ENCODE data around the gene DCAF7. TPM values are rescaled to one million over a fixed set of nuclear protein-coding genes. Genes with fewer than 3 reads are reported as not detected.

DCAF7 gene
- total and polyA plus RNA-seq, 4 experiments from 2014 or later = 75.6 to 93.0 (median 86.5) TPM

GRCh38 chr17:63635787-63636186 lies 85.5 kb downstream of the DCAF7 start:
- H3K9me3 ChIP-seq (ENCODE audit: control insufficient read depth in 1 of 2, low read length in 2 of 2) = no peaks in the 10 kb centered on the region
- H3K27ac ChIP-seq (ENCODE audit: low read depth, low read length) = no peak overlapping the region
- Mint-ChIP-seq H3K9me3 (no peaks in the 10 kb centered on the region), H3K27ac (peak overlapping the region in 1 of 7 donors; percentile 69), H3K4me3 (no peak overlapping the region), H3K27me3 (no peaks in the 10 kb centered on the region), H3K36me3 (peaks cover 41 to 62% of the 10 kb centered on the region in 2 donors), H3K4me1 (peaks cover 31 to 53% (median 44%) of the 10 kb centered on the region in 4 donors)
- ChIA-PET POLR2A (ENCODE audit: partially characterized antibody) (interaction anchor here (0.6 to 1.9 kb wide), 3 partner anchors 9 to 59 kb away, joined by 3 to 12 read pairs (median 5); partner anchors contain the start of gene MAP3K3), CTCF (ENCODE audit: partially characterized antibody) (interaction anchor here (1.0 to 1.4 kb wide), 3 partner anchors 43 to 210 kb away, joined by 3 to 4 read pairs (median 3); no protein-coding TSS in a partner anchor)
- peaks cover 22% of the 10 kb centered on the region for H3K4me1 ChIP-seq (ENCODE audit: insufficient read depth, low read length)
- no peak overlapping the region for H3K4me3 ChIP-seq (ENCODE audit: low read length in 2 of 2)
- intact Hi-C loops (cut with micrococcal nuclease) = no loop called here
- H3K36me3 ChIP-seq (ENCODE audit: insufficient read depth, low read length) = peaks cover 33% of the 10 kb centered on the region
- DNase-seq = no peak
- H3K27me3 ChIP-seq (ENCODE audit: insufficient read depth, low read length) = no peaks in the 10 kb centered on the region

- H3K4me1 Mint-ChIP-seq = peaks cover 18 to 30% (median 26%) of the 10 kb centered on the region in 4 donors
- no peak overlapping the region for H3K4me3 ChIP-seq (ENCODE audit: low read length in 2 of 2)
- ChIA-PET POLR2A (ENCODE audit: partially characterized antibody) (interaction anchor here (2.1 kb wide), 1 partner anchor 17 kb away, joined by 8 read pairs; the partner anchor contains the start of gene MAP3K3), CTCF (ENCODE audit: partially characterized antibody) (interaction anchor here (1.0 to 2.0 kb wide), 3 partner anchors 37 to 213 kb away, joined by 3 to 6 read pairs (median 4); no protein-coding TSS in a partner anchor)
- H3K27ac ChIP-seq (ENCODE audit: low read depth, low read length) = no peak overlapping the region
- H3K4me3 Mint-ChIP-seq = no peak overlapping the region
- DNase-seq = no peak
- no peaks in the 10 kb centered on the region for H3K27me3 ChIP-seq (ENCODE audit: insufficient read depth, low read length)
- H3K9me3 ChIP-seq (ENCODE audit: control insufficient read depth in 1 of 2, low read length in 2 of 2) = no peaks in the 10 kb centered on the region
- H3K36me3 Mint-ChIP-seq = peaks cover 34 to 55% of the 10 kb centered on the region in 2 donors
- H3K36me3 ChIP-seq (ENCODE audit: insufficient read depth, low read length) = peaks cover 30% of the 10 kb centered on the region
- H3K9me3 Mint-ChIP-seq = no peaks in the 10 kb centered on the region
- H3K27ac Mint-ChIP-seq = peak overlapping the region in 6 of 7 donors; percentile 1 to 94 (median 78)
- intact Hi-C loops (cut with micrococcal nuclease) = no loop called here
- H3K27me3 Mint-ChIP-seq = no peaks in the 10 kb centered on the region
- peaks cover 15% of the 10 kb centered on the region for H3K4me1 ChIP-seq (ENCODE audit: insufficient read depth, low read length)
These were observed 88.8 kb downstream of the DCAF7 start for GRCh38 chr17:63639125-63639524.

GRCh38 chr17:63640038-63640437 lies 89.8 kb downstream of the DCAF7 start:
- ChIA-PET POLR2A (ENCODE audit: partially characterized antibody) (interaction anchor here (2.1 kb wide), 1 partner anchor 18 kb away, joined by 8 read pairs; the partner anchor contains the start of gene MAP3K3), CTCF (ENCODE audit: partially characterized antibody) (interaction anchor here (2.0 kb wide), 1 partner anchor 70 kb away, joined by 6 read pairs; no protein-coding TSS in a partner anchor)
- H3K4me1 ChIP-seq (ENCODE audit: insufficient read depth, low read length) = peaks cover 12% of the 10 kb centered on the region

GRCh38 chr17:63641692-63642448 lies 91.6 kb downstream of the DCAF7 start:
- peaks cover 23 to 54% of the 10 kb centered on the region in 2 donors for H3K36me3 Mint-ChIP-seq
- H3K27ac Mint-ChIP-seq = peak overlapping the region in 1 of 7 donors; percentile 83
- Histone ChIP-seq H3K9me3 (ENCODE audit: control insufficient read depth in 1 of 2, low read length in 2 of 2) (no peaks in the 10 kb centered on the region), H3K4me3 (ENCODE audit: low read length in 2 of 2) (no peak overlapping the region), H3K36me3 (ENCODE audit: insufficient read depth, low read length) (peaks cover 22% of the 10 kb centered on the region), H3K27me3 (ENCODE audit: insufficient read depth, low read length) (no peaks in the 10 kb centered on the region), H3K4me1 (ENCODE audit: insufficient read depth, low read length) (peaks cover 12% of the 10 kb centered on the region), H3K27ac (ENCODE audit: low read depth, low read length) (no peak overlapping the region)
- no peak for DNase-seq
- no peak overlapping the region for H3K4me3 Mint-ChIP-seq
- peaks cover 11 to 16% (median 15%) of the 10 kb centered on the region in 4 donors for H3K4me1 Mint-ChIP-seq
- H3K27me3 Mint-ChIP-seq = no peaks in the 10 kb centered on the region
- intact Hi-C loops (cut with micrococcal nuclease) = no loop called here
- CTCF ChIA-PET (ENCODE audit: partially characterized antibody) = interaction anchor here (1.1 to 1.5 kb wide), 3 partner anchors 33 to 216 kb away, joined by 3 to 4 read pairs (median 3); no protein-coding TSS in a partner anchor
- POLR2A ChIA-PET (ENCODE audit: partially characterized antibody) = no interaction called here
- no peaks in the 10 kb centered on the region for H3K9me3 Mint-ChIP-seq

More at GRCh38 chr17:63640038-63640437, 89.8 kb downstream of the DCAF7 start:
- peaks cover 23% of the 10 kb centered on the region for H3K36me3 ChIP-seq (ENCODE audit: insufficient read depth, low read length)
- no peaks in the 10 kb centered on the region for H3K9me3 ChIP-seq (ENCODE audit: control insufficient read depth in 1 of 2, low read length in 2 of 2)
- H3K27ac Mint-ChIP-seq = peak overlapping the region in 1 of 7 donors; percentile 4
- no peaks in the 10 kb centered on the region for H3K27me3 ChIP-seq (ENCODE audit: insufficient read depth, low read length)
- no peaks in the 10 kb centered on the region for H3K9me3 Mint-ChIP-seq
- DNase-seq = no peak
- intact Hi-C loops (cut with micrococcal nuclease) = no loop called here
- H3K27ac ChIP-seq (ENCODE audit: low read depth, low read length) = no peak overlapping the region
- H3K4me1 Mint-ChIP-seq = peaks cover 14 to 24% (median 21%) of the 10 kb centered on the region in 4 donors
- H3K4me3 Mint-ChIP-seq = no peak overlapping the region
- peaks cover 32 to 54% of the 10 kb centered on the region in 2 donors for H3K36me3 Mint-ChIP-seq
- no peaks in the 10 kb centered on the region for H3K27me3 Mint-ChIP-seq
- no peak overlapping the region for H3K4me3 ChIP-seq (ENCODE audit: low read length in 2 of 2)

Other genes with a start within 250 kb of the DCAF7 start
- gene CYB561, start 104.2 kb upstream of the DCAF7 start, total RNA-seq = 10 to 100 TPM; 81.0 to 83.7 TPM
- 10 to 100 TPM; 34.1 to 42.1 TPM for gene CYB561, start 104.2 kb upstream of the DCAF7 start, polyA plus RNA-seq
- gene ACE, start 73.4 kb upstream of the DCAF7 start, total RNA-seq = 10 to 100 TPM; 56.7 TPM
- gene ACE, start 73.4 kb upstream of the DCAF7 start, polyA plus RNA-seq = 1 to 10 TPM; 1.8 to 7.5 TPM
- not detected for gene KCNH6, start 27.1 kb upstream of the DCAF7 start, total RNA-seq
- not detected for gene KCNH6, start 27.1 kb upstream of the DCAF7 start, polyA plus RNA-seq
- gene TACO1, start 50.4 kb downstream of the DCAF7 start, total RNA-seq = 10 to 100 TPM; 17.7 to 20.3 TPM
- gene TACO1, start 50.4 kb downstream of the DCAF7 start, polyA plus RNA-seq = 10 to 100 TPM; 21.8 to 22.8 TPM
- gene MAP3K3, start 71.9 kb downstream of the DCAF7 start, total RNA-seq = 10 to 100 TPM; 98.5 to 98.8 TPM
- gene MAP3K3, start 71.9 kb downstream of the DCAF7 start, polyA plus RNA-seq = 10 to 100 TPM; 29.5 to 50.8 TPM
- gene LIMD2, start 149.6 kb downstream of the DCAF7 start, total RNA-seq = 100 to 1,000 TPM; 724 to 755 TPM
- 100 to 1,000 TPM; 347 to 569 TPM for gene LIMD2, start 149.6 kb downstream of the DCAF7 start, polyA plus RNA-seq
- gene STRADA, start 191.3 kb downstream of the DCAF7 start, total RNA-seq = 10 to 100 TPM; 55.6 to 58.3 TPM
- gene STRADA, start 191.3 kb downstream of the DCAF7 start, polyA plus RNA-seq = 10 to 100 TPM; 20.0 to 21.3 TPM
- gene CCDC47, start 223.1 kb downstream of the DCAF7 start, total RNA-seq = 10 to 100 TPM; 36.7 to 39.0 TPM
- 10 to 100 TPM; 31.3 to 46.9 TPM for gene CCDC47, start 223.1 kb downstream of the DCAF7 start, polyA plus RNA-seq
- gene DDX42, start 223.7 kb downstream of the DCAF7 start, total RNA-seq = 100 to 1,000 TPM; 174 to 183 TPM
- gene DDX42, start 223.7 kb downstream of the DCAF7 start, polyA plus RNA-seq = 10 to 100 TPM in 1 of 2 donors, 1 to 10 TPM in 1; 6.9 to 18.4 TPM